ENCODE measurements around the gene DNAH6.

Gene DNAH6

GRCh38 chr2:84731185-84731584, 214.9 kb downstream of the DNAH6 start:
- TF ChIP-seq CREB5 (CRISPR knock-in tag; IDR thresholded peaks at IDR 0.05; ENCODE audit: low read depth) (no peak), GLIS3 (CRISPR knock-in tag; IDR thresholded peaks at IDR 0.05) (no peak), ARNTL (CRISPR knock-in tag; IDR thresholded peaks at IDR 0.05; ENCODE audit: borderline replicate concordance, low read depth) (no peak), TCF4 (CRISPR knock-in tag; IDR thresholded peaks at IDR 0.05; ENCODE audit: borderline replicate concordance) (no peak), CSDC2 (CRISPR knock-in tag; IDR thresholded peaks at IDR 0.05) (no peak), POU6F1 (CRISPR knock-in tag; IDR thresholded peaks at IDR 0.05; ENCODE audit: borderline replicate concordance, low read depth) (no peak), ZNF565 (CRISPR knock-in tag; conservative IDR thresholded peaks at IDR 0.05; ENCODE audit: low read depth) (no peak), ZNF70 (CRISPR knock-in tag; IDR thresholded peaks at IDR 0.05) (no peak), ZFP30 (CRISPR knock-in tag; IDR thresholded peaks at IDR 0.05) (no peak), PATZ1 (CRISPR knock-in tag; IDR thresholded peaks at IDR 0.05; ENCODE audit: borderline replicate concordance) (no peak), ZC3H10 (CRISPR knock-in tag; IDR thresholded peaks at IDR 0.05) (no peak), RARB (CRISPR knock-in tag; IDR thresholded peaks at IDR 0.05) (no peak)
- ATAC-seq: no peak

GRCh38 chr2:84732897-84733778, 216.8 kb downstream of the DNAH6 start:
- no peak for ATAC-seq
- TF ChIP-seq CREB5 (CRISPR knock-in tag; IDR thresholded peaks at IDR 0.05; ENCODE audit: low read depth) (no peak), ZFP30 (CRISPR knock-in tag; IDR thresholded peaks at IDR 0.05) (no peak), TSHZ2 (CRISPR knock-in tag; IDR thresholded peaks at IDR 0.05) (no peak), CSRNP3 (CRISPR knock-in tag; IDR thresholded peaks at IDR 0.05) (no peak), PPARA (CRISPR knock-in tag; IDR thresholded peaks at IDR 0.05; ENCODE audit: borderline replicate concordance) (no peak), ZC3H10 (CRISPR knock-in tag; IDR thresholded peaks at IDR 0.05) (no peak), RARB (CRISPR knock-in tag; IDR thresholded peaks at IDR 0.05) (no peak), BACH2 (CRISPR knock-in tag; IDR thresholded peaks at IDR 0.05; ENCODE audit: borderline replicate concordance) (no peak), ZNF8 (CRISPR knock-in tag; IDR thresholded peaks at IDR 0.05) (no peak), OSR1 (CRISPR knock-in tag; IDR thresholded peaks at IDR 0.05) (no peak)

- TF ChIP-seq ARNTL (CRISPR knock-in tag; IDR thresholded peaks at IDR 0.05; ENCODE audit: borderline replicate concordance, low read depth) (no peak), ESRRG (CRISPR knock-in tag; IDR thresholded peaks at IDR 0.05) (no peak)
- ATAC-seq: no peak
Measured at GRCh38 chr2:84735389-84735788, 219.1 kb downstream of the DNAH6 start.

All from SK-N-SH treated with all-trans-retinoic acid at 6 μM for 48 hours (cell line).